ENCODE measurements around the gene GRIA1.
"Not testable (repeated sequence)": the region's sequence is repeated elsewhere in the genome, so short reads cannot be mapped to it uniquely, and the experiment has no call there.

Gene GRIA1

DNA sequence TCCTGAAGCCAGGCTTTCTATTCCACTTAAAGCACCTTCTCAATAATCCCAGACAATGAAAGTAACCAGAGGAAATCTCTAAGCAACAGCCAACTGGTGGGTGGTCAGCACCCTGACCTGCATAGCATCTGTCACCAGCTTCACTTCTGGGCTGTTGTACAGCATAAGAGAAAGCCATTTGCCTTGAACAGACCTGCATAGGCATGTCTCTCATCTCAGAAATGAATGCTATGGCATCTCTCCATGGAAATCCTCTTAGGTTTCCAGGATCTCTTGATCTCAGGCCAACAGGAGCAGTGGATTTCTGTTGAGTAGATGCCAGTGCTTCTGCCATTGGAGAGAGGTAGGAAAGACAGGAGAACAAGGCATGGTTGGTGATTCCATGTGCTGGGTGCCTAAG is 213.6 kb downstream of the GRIA1 start:
- Histone ChIP-seq H3K27ac (ENCODE audit: insufficient read depth, low read depth, low read length, poor library complexity, severe bottlenecking) (no peak overlapping the region), H3K36me3 (ENCODE audit: control insufficient read depth, insufficient read depth, low read length) (no peaks in the 10 kb centered on the region), H3K4me1 (ENCODE audit: control insufficient read depth, insufficient read depth, low read length) (no peaks in the 10 kb centered on the region)

DNA sequence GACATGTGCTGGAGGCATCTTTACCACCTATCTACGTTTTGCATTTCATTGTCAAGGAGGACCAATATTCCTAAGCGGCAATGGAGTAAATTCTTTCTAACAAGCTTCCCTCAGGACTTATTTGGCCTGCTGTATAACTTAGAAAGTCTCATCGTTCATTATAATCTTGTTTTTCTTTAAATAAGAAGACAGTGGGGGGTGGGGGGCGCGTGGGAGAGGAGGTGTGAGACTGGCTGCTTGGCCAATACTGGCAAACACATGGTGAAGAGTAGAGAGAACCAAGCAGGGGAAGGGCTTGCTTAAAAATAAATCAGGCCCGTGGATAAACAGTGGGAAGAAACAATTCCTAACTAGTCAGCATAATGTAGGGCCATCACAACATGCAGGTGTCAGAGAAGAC is 217.2 kb downstream of the GRIA1 start:
- Histone ChIP-seq H3K9me3 (ENCODE audit: control insufficient read depth, low read length) (no peaks in the 10 kb centered on the region), H3K4me1 (ENCODE audit: control insufficient read depth, insufficient read depth, low read length) (no peaks in the 10 kb centered on the region), H3K27me3 (ENCODE audit: control insufficient read depth, insufficient read depth, low read length, poor library complexity, severe bottlenecking) (no peaks in the 10 kb centered on the region), H3K4me3 (ENCODE audit: insufficient read depth, low read depth, low read length) (no peak overlapping the region), H3K27ac (ENCODE audit: insufficient read depth, low read depth, low read length, poor library complexity, severe bottlenecking) (no peak overlapping the region), H3K36me3 (ENCODE audit: control insufficient read depth, insufficient read depth, low read length) (no peaks in the 10 kb centered on the region)
- 93 to 95% methylated on average over 6 of the region's 6 CpGs for WGBS, 2 experiments

More for the DNA sequence above, 213.6 kb downstream of the GRIA1 start:
- no peaks in the 10 kb centered on the region for H3K9me3 ChIP-seq (ENCODE audit: control insufficient read depth, low read length)
- H3K27me3 ChIP-seq (ENCODE audit: control insufficient read depth, insufficient read depth, low read length, poor library complexity, severe bottlenecking): no peaks in the 10 kb centered on the region
- no peak overlapping the region for H3K4me3 ChIP-seq (ENCODE audit: insufficient read depth, low read depth, low read length)

DNA sequence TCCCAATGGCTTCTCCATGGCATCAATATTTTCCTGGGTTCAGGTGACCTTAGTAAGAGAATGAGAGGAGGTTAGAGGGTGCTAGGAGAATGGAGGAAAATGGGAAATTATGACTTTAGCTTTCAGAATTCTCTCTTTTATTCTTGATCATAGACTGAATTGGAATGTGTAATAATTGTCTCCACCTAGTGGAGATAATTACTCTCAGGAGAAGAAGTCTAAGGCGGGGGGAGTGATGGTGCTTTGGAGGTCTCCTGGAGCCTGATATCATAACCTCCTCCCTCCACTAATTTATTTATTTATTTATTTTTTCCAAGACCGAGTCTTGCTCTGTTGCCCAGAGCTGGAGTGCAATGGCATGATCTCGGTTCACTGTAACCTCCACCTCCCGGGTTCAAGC is 221.3 kb downstream of the GRIA1 start:
- Histone ChIP-seq H3K4me3 (ENCODE audit: insufficient read depth, low read depth, low read length) (no peak overlapping the region), H3K27ac (ENCODE audit: insufficient read depth, low read depth, low read length, poor library complexity, severe bottlenecking) (no peak overlapping the region), H3K9me3 (ENCODE audit: control insufficient read depth, low read length) (no peaks in the 10 kb centered on the region), H3K4me1 (ENCODE audit: control insufficient read depth, insufficient read depth, low read length) (no peaks in the 10 kb centered on the region), H3K27me3 (ENCODE audit: control insufficient read depth, insufficient read depth, low read length, poor library complexity, severe bottlenecking) (no peaks in the 10 kb centered on the region), H3K36me3 (ENCODE audit: control insufficient read depth, insufficient read depth, low read length) (no peaks in the 10 kb centered on the region)
- 92 to 97% methylated on average over 3 to 4 of the region's 4 CpGs for WGBS, 2 experiments

DNA sequence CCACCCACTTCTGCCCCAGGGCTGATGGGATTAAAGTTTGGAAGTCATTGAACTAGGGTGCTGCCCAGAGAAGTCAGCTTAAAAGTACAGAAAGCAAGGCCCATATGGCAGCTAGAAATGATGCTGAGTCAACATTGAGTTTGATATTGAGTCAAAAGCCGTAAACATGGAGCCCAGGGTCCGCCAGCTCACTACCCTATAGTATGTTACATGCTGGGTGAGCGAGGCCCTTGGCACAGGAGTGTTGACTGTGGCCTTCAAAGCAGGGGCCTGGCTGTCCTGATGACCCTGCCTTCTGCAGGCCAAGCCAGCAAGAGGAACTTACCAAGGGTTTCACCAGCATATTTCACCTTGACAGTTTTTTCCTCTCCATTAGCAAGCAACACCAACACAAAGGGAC is 222.5 kb downstream of the GRIA1 start:
- Histone ChIP-seq H3K9me3 (ENCODE audit: control insufficient read depth, low read length) (no peaks in the 10 kb centered on the region), H3K36me3 (ENCODE audit: control insufficient read depth, insufficient read depth, low read length) (no peaks in the 10 kb centered on the region), H3K27ac (ENCODE audit: insufficient read depth, low read depth, low read length, poor library complexity, severe bottlenecking) (no peak overlapping the region), H3K27me3 (ENCODE audit: control insufficient read depth, insufficient read depth, low read length, poor library complexity, severe bottlenecking) (no peaks in the 10 kb centered on the region), H3K4me3 (ENCODE audit: insufficient read depth, low read depth, low read length) (no peak overlapping the region), H3K4me1 (ENCODE audit: control insufficient read depth, insufficient read depth, low read length) (no peaks in the 10 kb centered on the region)
- WGBS, 2 experiments: 96 to 100% methylated on average over 3 of the region's 3 CpGs

DNA sequence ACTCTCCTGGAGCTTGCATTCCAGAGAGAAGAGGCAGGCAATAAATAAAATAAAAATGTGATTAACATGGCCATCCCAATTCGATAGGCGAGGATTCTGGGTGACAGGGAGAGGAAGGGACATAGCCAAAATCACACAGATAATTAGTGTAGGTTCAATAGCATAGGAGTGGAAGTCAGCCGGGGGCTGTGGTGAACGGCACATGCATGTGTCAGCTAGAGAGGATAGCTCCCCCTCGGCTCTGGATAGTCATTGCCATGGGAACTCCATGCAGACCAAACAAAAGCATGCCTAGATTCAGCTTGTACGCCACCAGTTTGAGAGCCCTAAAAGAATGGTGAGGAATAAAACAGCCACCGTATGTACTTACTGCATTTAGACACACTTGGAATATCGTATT is 223.5 kb downstream of the GRIA1 start:
- 83 to 88% methylated on average over 8 of the region's 8 CpGs for WGBS, 2 experiments

DNA sequence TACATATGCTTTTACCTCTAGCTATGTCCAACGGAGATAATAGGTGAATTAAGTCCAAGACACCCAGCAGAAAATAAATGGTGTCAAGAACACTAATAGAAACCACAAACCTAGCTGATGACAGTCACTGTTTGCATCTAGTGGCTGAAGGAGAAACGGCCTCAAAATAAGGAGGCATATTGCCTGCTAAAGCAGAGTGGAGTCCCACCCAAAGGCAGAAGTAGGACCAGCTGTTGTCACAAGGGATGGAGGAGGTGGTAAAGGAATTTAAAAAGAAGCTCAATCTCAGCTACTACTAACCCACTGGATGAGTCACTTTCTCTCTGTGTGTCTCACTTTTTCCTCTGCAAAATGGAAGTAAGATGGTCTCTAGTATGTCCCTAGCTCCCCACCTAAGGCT is 224.3 kb downstream of the GRIA1 start:
- no peaks in the 10 kb centered on the region for H3K36me3 ChIP-seq (ENCODE audit: control insufficient read depth, insufficient read depth, low read length)
- no peak overlapping the region for H3K4me3 ChIP-seq (ENCODE audit: insufficient read depth, low read depth, low read length)
- H3K27ac ChIP-seq (ENCODE audit: insufficient read depth, low read depth, low read length, poor library complexity, severe bottlenecking): no peak overlapping the region
- no peaks in the 10 kb centered on the region for H3K27me3 ChIP-seq (ENCODE audit: control insufficient read depth, insufficient read depth, low read length, poor library complexity, severe bottlenecking)
- H3K9me3 ChIP-seq (ENCODE audit: control insufficient read depth, low read length): no peaks in the 10 kb centered on the region
- WGBS, 2 experiments: 90 to 92% methylated on average over 2 of the region's 2 CpGs
- H3K4me1 ChIP-seq (ENCODE audit: control insufficient read depth, insufficient read depth, low read length): no peaks in the 10 kb centered on the region

More for the DNA sequence above, 223.5 kb downstream of the GRIA1 start:
- Histone ChIP-seq H3K36me3 (ENCODE audit: control insufficient read depth, insufficient read depth, low read length) (no peaks in the 10 kb centered on the region), H3K4me1 (ENCODE audit: control insufficient read depth, insufficient read depth, low read length) (no peaks in the 10 kb centered on the region), H3K9me3 (ENCODE audit: control insufficient read depth, low read length) (no peaks in the 10 kb centered on the region), H3K27me3 (ENCODE audit: control insufficient read depth, insufficient read depth, low read length, poor library complexity, severe bottlenecking) (no peaks in the 10 kb centered on the region), H3K4me3 (ENCODE audit: insufficient read depth, low read depth, low read length) (no peak overlapping the region), H3K27ac (ENCODE audit: insufficient read depth, low read depth, low read length, poor library complexity, severe bottlenecking) (no peak overlapping the region)

DNA sequence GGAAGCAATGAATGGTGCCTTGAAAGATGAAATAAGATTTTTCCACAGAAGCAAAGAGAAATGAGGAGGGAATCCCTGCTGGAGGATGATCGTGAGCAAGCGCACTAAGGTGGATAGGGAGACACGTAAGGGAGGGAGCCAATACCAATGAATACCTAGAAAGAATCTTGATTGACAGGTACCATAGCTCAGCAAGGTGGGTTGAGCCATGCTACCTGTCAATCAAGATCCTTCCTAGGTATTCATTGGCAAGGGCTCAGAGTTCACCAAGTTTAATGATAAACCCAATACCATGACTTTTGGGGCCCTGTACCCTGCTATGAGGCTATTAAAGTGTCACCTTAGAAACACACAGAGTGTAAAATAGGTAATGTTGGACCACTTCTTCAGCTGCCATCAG is 226.8 kb downstream of the GRIA1 start:
- H3K9me3 ChIP-seq (ENCODE audit: control insufficient read depth, low read length): no peaks in the 10 kb centered on the region
- no peak overlapping the region for H3K27ac ChIP-seq (ENCODE audit: insufficient read depth, low read depth, low read length, poor library complexity, severe bottlenecking)
- WGBS, 2 experiments: 94 to 95% methylated on average over 3 of the region's 3 CpGs
- no peaks in the 10 kb centered on the region for H3K27me3 ChIP-seq (ENCODE audit: control insufficient read depth, insufficient read depth, low read length, poor library complexity, severe bottlenecking)
- H3K4me1 ChIP-seq (ENCODE audit: control insufficient read depth, insufficient read depth, low read length): no peaks in the 10 kb centered on the region
- no peak overlapping the region for H3K4me3 ChIP-seq (ENCODE audit: insufficient read depth, low read depth, low read length)
- H3K36me3 ChIP-seq (ENCODE audit: control insufficient read depth, insufficient read depth, low read length): no peaks in the 10 kb centered on the region

DNA sequence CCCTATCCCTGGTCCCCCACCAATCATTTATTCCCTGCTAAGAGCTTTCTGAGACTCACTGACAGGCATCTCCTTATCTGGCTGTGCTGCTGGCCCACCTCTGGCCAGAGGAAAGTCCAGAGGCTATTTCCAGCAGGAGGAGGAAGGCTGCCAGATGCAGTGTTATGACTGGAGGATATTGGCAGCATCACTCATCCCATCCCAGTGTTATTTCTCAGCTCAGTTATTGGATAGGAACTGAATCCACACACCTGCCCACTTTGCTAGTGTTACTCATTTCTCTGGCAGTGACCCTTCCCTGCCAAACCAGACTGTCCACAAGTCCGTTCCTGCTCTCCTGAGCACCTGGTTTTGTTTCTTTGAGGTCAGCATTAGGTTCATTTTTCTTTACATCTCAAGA is 228.2 kb downstream of the GRIA1 start:
- Histone ChIP-seq H3K36me3 (ENCODE audit: control insufficient read depth, insufficient read depth, low read length) (no peaks in the 10 kb centered on the region), H3K27me3 (ENCODE audit: control insufficient read depth, insufficient read depth, low read length, poor library complexity, severe bottlenecking) (no peaks in the 10 kb centered on the region), H3K4me3 (ENCODE audit: insufficient read depth, low read depth, low read length) (no peak overlapping the region), H3K27ac (ENCODE audit: insufficient read depth, low read depth, low read length, poor library complexity, severe bottlenecking) (no peak overlapping the region), H3K4me1 (ENCODE audit: control insufficient read depth, insufficient read depth, low read length) (no peaks in the 10 kb centered on the region), H3K9me3 (ENCODE audit: control insufficient read depth, low read length) (no peaks in the 10 kb centered on the region)
- WGBS, 2 experiments: 100% methylated on average over 1 of the region's 1 CpG

DNA sequence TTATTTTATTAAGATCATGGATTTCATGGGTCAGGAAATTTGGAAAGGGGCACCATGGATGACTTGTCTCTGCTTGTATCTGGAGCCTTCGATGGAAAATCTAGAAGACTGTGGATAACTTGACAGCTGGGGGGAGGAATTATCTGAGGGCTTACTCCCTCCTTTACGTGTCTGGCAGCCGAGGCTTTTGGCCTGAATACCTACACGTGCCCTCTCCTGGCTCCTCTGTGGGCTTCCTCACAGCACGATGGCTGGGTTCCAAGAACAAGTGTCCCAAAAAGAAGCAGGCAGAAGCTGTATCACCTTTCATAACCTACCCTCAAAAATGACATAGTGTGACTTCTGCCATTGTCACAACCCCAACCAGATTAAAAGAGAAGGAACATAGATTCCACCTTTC is 228.9 kb downstream of the GRIA1 start:
- Histone ChIP-seq H3K27me3 (ENCODE audit: control insufficient read depth, insufficient read depth, low read length, poor library complexity, severe bottlenecking) (no peaks in the 10 kb centered on the region), H3K4me1 (ENCODE audit: control insufficient read depth, insufficient read depth, low read length) (no peaks in the 10 kb centered on the region), H3K9me3 (ENCODE audit: control insufficient read depth, low read length) (no peaks in the 10 kb centered on the region), H3K4me3 (ENCODE audit: insufficient read depth, low read depth, low read length) (no peak overlapping the region), H3K27ac (ENCODE audit: insufficient read depth, low read depth, low read length, poor library complexity, severe bottlenecking) (no peak overlapping the region), H3K36me3 (ENCODE audit: control insufficient read depth, insufficient read depth, low read length) (no peaks in the 10 kb centered on the region)
- 93% methylated on average over 5 of the region's 5 CpGs for WGBS, 2 experiments

DNA sequence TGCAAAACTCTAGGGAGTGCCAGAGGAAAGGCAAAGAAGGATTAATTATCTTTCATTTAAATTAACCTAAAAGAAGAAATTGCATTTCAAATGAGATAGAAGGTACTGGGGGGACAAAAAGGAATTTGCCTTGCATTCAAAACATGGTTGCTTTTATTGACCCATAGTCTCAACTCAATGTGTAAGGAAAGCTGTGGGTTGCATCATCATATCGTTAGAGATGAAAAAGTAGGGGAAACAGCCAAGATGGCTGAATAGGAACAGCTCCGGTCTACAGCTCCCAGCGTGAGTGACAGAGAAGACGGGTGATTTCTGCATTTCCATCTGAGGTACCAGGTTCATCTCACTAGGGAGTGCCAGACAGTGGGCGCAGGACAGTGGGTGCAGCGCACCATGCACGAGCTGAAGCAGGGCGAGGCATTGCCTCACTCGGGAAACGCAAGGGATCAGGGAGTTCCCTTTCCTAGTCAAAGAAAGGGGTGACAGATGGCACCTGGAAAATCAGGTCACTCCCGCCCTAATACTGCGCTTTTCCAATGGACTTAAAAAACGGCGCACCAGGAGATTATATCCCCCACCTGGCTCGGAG is 232.6 kb downstream of the GRIA1 start:
- 91 to 94% methylated on average over 15 of the region's 15 CpGs for WGBS, 2 experiments
- not testable (repeated sequence) for H3K9me3 ChIP-seq (ENCODE audit: control insufficient read depth, low read length); H3K4me3 ChIP-seq (ENCODE audit: insufficient read depth, low read depth, low read length); H3K27ac ChIP-seq (ENCODE audit: insufficient read depth, low read depth, low read length, poor library complexity, severe bottlenecking); H3K36me3 ChIP-seq (ENCODE audit: control insufficient read depth, insufficient read depth, low read length); H3K27me3 ChIP-seq (ENCODE audit: control insufficient read depth, insufficient read depth, low read length, poor library complexity, severe bottlenecking); H3K4me1 ChIP-seq (ENCODE audit: control insufficient read depth, insufficient read depth, low read length)

DNA sequence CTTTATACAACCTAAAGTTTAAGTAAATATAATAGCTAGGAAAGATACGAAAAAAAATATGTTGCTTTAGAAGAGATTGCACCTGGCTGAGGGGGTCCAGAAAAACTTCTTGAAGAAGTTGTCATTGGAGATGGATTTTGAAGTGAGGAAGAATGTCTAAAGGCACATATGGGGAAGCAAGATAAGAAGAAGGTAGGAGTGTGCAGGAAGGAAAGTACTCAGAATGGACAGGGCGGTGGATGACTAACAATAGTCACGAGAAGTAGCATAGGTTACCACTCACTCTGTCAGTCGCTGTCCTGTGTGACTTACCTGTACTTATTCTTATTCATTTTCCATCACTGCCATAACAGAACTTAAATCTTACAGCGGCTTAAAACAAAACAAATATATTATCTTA is 251.6 kb downstream of the GRIA1 start:
- H3K36me3 ChIP-seq (ENCODE audit: control insufficient read depth, insufficient read depth, low read length): no peaks in the 10 kb centered on the region
- 81 to 82% methylated on average over 4 to 5 of the region's 5 CpGs for WGBS, 2 experiments
- H3K4me1 ChIP-seq (ENCODE audit: control insufficient read depth, insufficient read depth, low read length): no peaks in the 10 kb centered on the region
- no peaks in the 10 kb centered on the region for H3K27me3 ChIP-seq (ENCODE audit: control insufficient read depth, insufficient read depth, low read length, poor library complexity, severe bottlenecking)
- no peak overlapping the region for H3K27ac ChIP-seq (ENCODE audit: insufficient read depth, low read depth, low read length, poor library complexity, severe bottlenecking)
- H3K4me3 ChIP-seq (ENCODE audit: insufficient read depth, low read depth, low read length): no peak overlapping the region
- no peaks in the 10 kb centered on the region for H3K9me3 ChIP-seq (ENCODE audit: control insufficient read depth, low read length)

All from ectodermal cell (in vitro differentiated cells).